WERI-Rb-1 (cell line): ENCODE measurements around the gene BNC2.

Source experiments
- DNase-seq: peaks from one replicate; pipeline ENCODE4 v3.0.0-alpha.2; 2020
- H3K27ac ChIP-seq: fragments of 250-450 bp; sonication (Bioruptor Pico); 2 replicates; pipeline ENCODE4 v1.5.1; 2020; ENCODE audit warnings: mild to moderate bottlenecking, moderate library complexity
- H3K27me3 ChIP-seq: fragments of 250-450 bp; sonication (Bioruptor Pico); 2 replicates; pipeline ENCODE4 v1.5.1; 2021; ENCODE audit warnings: mild to moderate bottlenecking, low read depth, moderate library complexity; ENCODE audit not compliant: insufficient read depth, severe bottlenecking
- H3K36me3 ChIP-seq: fragments of 250-450 bp; sonication (Bioruptor Pico); 2 replicates; pipeline ENCODE4 v1.5.1; 2020; ENCODE audit warnings: mild to moderate bottlenecking, moderate library complexity
- H3K4me3 ChIP-seq: 2 replicates; pipeline ENCODE4 v1.5.1; 2011; ENCODE audit warnings: low read depth, mild to moderate bottlenecking, control low read depth, low read length
- H3K9me3 ChIP-seq: fragments of 250-450 bp; sonication (Bioruptor Pico); 2 replicates; pipeline ENCODE4 v1.5.1; 2021; ENCODE audit warnings: mild to moderate bottlenecking, moderate library complexity; ENCODE audit not compliant: severe bottlenecking
- TF ChIP-seq, protein P1 (sequence below): IDR thresholded peaks from 2 replicates; pipeline ENCODE4 v1.5.1; 2011; ENCODE audit warnings: low read depth, mild to moderate bottlenecking, control low read depth, inconsistent platforms, low read length

BNC2 gene

DNA sequence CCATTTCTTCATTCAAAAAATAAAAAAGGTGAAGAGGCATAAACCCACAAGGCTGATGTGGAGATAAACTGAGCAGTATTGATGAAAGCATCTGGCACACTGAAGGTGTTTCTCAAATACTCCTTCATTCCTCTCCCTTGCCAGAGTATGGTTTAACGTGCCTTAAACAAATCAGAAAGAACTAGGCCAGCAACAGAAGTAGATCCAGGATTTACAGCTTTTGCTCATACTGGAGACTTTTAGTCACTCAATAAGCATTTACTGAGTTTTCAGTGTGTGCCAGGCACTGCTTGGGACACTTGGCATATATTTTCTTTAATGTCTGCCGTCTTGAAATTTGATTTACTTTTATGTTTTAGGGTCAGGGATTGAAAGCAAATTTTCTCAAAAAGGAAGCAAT, 53.0 kb downstream of the BNC2 start:
- H3K27ac ChIP-seq, result no peak overlapping the region
- no peak for DNase-seq
- H3K4me3 ChIP-seq, result no peak overlapping the region
- H3K27me3 ChIP-seq, result no peaks in the 10 kb centered on the region
- TF ChIP-seq, protein P1, sequence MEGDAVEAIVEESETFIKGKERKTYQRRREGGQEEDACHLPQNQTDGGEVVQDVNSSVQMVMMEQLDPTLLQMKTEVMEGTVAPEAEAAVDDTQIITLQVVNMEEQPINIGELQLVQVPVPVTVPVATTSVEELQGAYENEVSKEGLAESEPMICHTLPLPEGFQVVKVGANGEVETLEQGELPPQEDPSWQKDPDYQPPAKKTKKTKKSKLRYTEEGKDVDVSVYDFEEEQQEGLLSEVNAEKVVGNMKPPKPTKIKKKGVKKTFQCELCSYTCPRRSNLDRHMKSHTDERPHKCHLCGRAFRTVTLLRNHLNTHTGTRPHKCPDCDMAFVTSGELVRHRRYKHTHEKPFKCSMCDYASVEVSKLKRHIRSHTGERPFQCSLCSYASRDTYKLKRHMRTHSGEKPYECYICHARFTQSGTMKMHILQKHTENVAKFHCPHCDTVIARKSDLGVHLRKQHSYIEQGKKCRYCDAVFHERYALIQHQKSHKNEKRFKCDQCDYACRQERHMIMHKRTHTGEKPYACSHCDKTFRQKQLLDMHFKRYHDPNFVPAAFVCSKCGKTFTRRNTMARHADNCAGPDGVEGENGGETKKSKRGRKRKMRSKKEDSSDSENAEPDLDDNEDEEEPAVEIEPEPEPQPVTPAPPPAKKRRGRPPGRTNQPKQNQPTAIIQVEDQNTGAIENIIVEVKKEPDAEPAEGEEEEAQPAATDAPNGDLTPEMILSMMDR, result no peak
- H3K9me3 ChIP-seq, result no peaks in the 10 kb centered on the region
- no peaks in the 10 kb centered on the region for H3K36me3 ChIP-seq

DNA sequence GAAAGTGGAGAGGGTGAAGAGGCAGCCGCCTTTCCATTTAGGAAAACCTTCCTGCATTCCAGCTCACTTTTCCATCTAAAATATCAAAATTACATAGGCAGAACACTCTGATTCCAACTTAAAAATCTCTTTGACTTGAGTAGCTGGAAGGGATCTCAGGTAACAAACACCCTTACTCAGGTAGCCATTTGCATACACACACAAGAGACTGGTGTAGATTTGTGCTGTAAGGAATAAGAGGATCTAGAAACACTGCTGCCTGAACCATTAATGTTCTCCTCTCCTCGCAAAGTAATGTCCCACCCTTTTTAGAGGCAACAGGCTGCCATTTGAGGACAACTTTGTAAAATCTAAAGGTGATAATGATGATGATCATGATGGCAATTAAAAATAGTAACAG, 53.5 kb downstream of the BNC2 start:
- Histone ChIP-seq H3K9me3 (no peaks in the 10 kb centered on the region), H3K27ac (no peak overlapping the region), H3K36me3 (no peaks in the 10 kb centered on the region), H3K27me3 (no peaks in the 10 kb centered on the region), H3K4me3 (no peak overlapping the region)
- TF ChIP-seq, protein P1, result no peak
- no peak for DNase-seq

DNA sequence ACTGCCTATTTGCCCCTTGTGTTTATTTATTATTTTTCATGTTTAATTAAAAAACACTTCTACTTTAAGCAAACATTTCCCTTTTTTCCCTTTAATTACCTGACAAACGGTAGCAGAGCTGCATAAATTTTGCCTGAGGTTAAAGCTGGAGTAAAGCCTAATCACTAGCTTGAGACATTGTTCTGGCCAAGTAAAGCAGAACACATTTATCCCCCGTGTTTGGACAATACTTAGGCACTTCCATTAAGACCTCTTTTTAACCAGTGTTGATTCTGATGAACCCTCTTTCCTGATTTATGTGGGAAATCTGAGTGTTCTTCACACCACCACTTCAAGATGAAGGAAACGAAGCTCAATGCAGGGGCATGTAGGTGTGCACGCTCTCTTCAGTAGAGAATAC, 54.5 kb downstream of the BNC2 start:
- Histone ChIP-seq H3K4me3 (no peak overlapping the region), H3K27me3 (no peaks in the 10 kb centered on the region), H3K9me3 (no peaks in the 10 kb centered on the region), H3K27ac (no peak overlapping the region), H3K36me3 (no peaks in the 10 kb centered on the region)
- TF ChIP-seq, protein P1, result no peak
- no peak for DNase-seq

DNA sequence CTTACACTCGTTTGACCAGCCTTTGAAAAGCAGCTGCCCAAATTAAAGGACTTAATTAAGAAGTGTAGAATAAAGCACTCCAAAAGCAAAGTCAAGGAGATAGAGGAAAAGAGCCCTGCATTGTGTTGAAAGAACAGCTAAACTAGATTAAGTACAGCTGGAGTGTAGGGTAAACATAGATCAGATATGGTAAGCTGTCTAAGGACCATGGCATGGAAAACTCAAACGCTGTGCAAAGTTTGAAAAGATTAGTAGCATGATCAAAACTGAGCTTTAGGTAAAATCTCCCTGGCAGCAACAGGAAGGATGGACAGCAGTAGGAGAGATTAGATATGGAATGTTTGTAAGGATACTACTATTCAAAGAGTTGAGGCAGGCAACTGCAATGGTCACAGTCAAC, 55.4 kb downstream of the BNC2 start:
- TF ChIP-seq, protein P1, result no peak
- H3K9me3 ChIP-seq, result no peaks in the 10 kb centered on the region
- no peaks in the 10 kb centered on the region for H3K36me3 ChIP-seq
- H3K27me3 ChIP-seq, result no peaks in the 10 kb centered on the region
- DNase-seq, result no peak
- H3K4me3 ChIP-seq, result no peak overlapping the region
- no peak overlapping the region for H3K27ac ChIP-seq

DNA sequence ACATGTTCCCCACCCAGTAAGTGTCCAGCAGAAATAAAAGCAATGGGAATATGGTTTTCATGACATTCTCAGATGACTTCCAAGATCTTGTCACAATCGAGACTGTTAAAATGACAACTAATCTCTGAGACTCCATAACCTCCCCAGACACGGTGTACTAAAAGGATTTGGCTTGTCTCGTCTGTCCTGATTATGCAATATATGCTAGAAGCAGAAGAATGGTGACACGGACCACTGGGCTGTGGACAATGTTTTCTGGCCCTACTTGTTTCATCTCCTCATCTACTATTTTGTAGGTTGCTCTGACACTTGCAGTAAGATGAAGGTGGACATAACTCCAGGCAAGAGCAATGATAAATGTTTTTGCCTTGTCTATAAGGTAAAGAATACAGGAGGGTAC, 56.6 kb downstream of the BNC2 start:
- no peak overlapping the region for H3K27ac ChIP-seq
- H3K4me3 ChIP-seq, result no peak overlapping the region
- H3K9me3 ChIP-seq, result no peaks in the 10 kb centered on the region
- DNase-seq, result no peak
- no peaks in the 10 kb centered on the region for H3K36me3 ChIP-seq
- TF ChIP-seq, protein P1, result no peak
- no peaks in the 10 kb centered on the region for H3K27me3 ChIP-seq

DNA sequence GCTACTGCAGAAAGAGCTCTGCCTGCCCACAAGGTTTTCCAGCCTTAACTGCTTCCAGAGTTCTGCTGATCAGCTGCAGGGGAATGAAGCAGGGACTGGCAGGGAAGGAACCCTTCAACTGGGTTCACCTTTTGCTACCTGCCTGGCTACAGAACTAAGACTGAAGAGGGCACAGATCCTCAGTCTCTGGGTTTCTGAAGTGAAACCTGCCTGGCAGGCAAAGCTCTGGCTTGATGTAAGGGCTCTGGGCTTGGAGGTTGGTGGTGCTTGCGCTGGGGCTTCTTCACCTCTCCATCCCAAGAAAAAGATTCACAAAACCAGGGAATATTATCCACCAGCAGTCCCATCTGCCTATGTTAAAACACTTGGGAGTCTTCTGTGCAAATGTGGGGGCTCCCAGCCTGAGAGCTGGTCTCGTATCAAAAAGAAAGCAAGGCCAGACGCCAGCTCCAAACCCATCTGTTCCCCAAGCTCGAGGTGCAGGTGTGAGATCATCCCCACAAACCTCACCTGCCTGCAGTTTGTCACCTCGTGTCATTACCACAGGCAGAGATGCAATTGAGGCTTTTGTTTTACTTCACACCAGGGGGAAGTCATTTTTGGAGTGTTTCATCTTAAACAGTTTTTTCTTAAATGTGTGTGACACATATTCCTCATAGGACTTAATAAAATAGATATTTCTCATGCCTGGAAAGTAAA, 58.3 kb downstream of the BNC2 start:
- H3K36me3 ChIP-seq, result no peaks in the 10 kb centered on the region
- TF ChIP-seq, protein P1, result no peak
- no peaks in the 10 kb centered on the region for H3K9me3 ChIP-seq
- DNase-seq, result no peak
- no peak overlapping the region for H3K4me3 ChIP-seq
- no peak overlapping the region for H3K27ac ChIP-seq
- no peaks in the 10 kb centered on the region for H3K27me3 ChIP-seq
